GM12864 (cell line): ENCODE measurements around the gene POU3F3.

Experiments
- DNase-seq: peaks from one replicate; pipeline ENCODE4 v3.0.0-alpha.2; 2011; ENCODE audit warnings: low read depth
- H3K4me3 ChIP-seq: 2 replicates; pipeline ENCODE4 v1.5.1; 2011; ENCODE audit warnings: mild to moderate bottlenecking, low read depth, low read length, control low read depth
- CTCF ChIP-seq: IDR thresholded peaks from 2 replicates; pipeline ENCODE4 v1.5.1; 2011; ENCODE audit warnings: low read depth, mild to moderate bottlenecking, moderate library complexity, low read length, control low read depth, inconsistent platforms; ENCODE audit errors: missing control alignments

The POU3F3 gene

DNA sequence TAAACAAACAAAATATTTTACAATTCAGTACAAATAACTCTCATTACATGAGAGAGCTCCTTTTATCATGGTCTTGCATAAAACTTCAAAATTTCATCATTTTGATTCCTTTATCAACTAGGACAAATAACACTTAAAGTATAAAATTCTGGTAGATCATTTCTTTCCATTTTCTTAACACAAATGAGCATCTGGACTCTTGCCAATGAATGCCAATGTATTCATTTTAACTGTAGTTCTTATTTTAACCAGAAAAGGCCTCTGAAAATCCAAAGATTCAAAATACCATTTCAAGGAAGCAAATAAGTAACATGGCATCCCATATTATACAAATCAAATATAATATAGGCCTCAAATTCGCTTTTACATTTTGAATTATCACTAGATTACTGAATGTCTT is 13.8 kb upstream of the POU3F3 start:
- H3K4me3 ChIP-seq: no peak overlapping the region
- no peak for DNase-seq
- TF ChIP-seq CTCF: no peak

- no peak overlapping the region for H3K4me3 ChIP-seq
- TF ChIP-seq CTCF: no peak
- DNase-seq: no peak
These were observed 12.9 kb upstream of the POU3F3 start for GRCh38 chr2:104840893-104841585.

DNA sequence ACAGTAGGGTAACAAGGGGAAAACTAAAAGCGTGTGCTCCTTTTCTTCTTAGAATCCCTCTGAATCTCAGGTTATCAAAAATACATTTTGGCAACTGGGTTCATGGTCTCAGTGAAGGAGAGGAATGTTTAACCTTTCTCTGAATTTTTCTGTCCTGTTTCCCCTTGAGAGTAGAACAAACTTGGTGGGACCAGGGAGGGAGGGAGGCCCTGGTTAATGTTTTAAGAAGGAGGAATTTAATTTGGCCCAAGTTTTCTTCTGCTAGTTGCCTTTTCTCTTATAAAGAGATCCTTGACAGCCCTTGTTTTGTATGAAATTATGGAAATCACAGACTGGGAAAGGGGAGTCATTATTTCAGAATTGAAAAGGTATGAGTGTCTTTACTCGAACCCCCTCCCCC is 12.2 kb upstream of the POU3F3 start:
- TF ChIP-seq CTCF: no peak
- no peak for DNase-seq
- H3K4me3 ChIP-seq: no peak overlapping the region

DNA sequence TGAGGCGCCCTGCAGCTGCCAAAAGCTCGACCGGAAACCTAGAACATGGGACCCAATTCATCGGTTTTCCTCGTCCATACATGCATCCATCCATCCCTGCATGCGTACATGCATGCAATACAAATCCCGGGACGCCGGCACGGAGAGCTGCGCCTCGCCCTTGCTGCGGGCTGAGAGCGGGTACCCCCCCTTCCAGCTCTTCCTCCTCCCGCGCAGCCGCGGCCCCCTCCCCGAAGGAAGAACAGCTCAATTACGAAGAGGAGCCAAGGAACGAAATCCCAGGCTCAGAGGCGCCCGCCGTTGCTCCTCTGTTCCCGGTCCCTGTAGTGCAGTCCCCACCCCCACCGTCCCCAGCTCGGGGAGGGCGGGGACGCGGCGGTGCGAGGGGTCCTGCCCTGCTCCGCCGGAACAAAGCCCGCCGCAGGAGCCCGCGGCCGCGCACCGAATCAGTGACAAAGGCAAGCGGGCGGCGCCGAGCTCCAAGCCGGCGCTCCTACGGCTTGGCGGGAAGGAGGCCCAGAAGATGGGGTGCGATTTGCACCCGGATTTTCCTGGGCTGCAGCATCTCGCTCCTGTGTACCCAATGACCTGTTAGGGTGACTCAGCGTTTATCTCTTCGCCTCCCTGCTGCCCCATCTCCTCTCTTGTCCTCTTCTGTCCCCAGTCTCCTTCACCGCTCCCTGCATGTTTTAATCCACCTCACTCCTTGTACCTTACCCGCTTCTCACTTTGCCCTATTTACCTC is 8.9 kb upstream of the POU3F3 start:
- TF ChIP-seq CTCF: no peak
- DNase-seq: no peak
- no peak overlapping the region for H3K4me3 ChIP-seq

- H3K4me3 ChIP-seq: no peak overlapping the region
- no peak for DNase-seq
- TF ChIP-seq CTCF: no peak
These were observed 8.4 kb upstream of the POU3F3 start for GRCh38 chr2:104845552-104845931.

DNA sequence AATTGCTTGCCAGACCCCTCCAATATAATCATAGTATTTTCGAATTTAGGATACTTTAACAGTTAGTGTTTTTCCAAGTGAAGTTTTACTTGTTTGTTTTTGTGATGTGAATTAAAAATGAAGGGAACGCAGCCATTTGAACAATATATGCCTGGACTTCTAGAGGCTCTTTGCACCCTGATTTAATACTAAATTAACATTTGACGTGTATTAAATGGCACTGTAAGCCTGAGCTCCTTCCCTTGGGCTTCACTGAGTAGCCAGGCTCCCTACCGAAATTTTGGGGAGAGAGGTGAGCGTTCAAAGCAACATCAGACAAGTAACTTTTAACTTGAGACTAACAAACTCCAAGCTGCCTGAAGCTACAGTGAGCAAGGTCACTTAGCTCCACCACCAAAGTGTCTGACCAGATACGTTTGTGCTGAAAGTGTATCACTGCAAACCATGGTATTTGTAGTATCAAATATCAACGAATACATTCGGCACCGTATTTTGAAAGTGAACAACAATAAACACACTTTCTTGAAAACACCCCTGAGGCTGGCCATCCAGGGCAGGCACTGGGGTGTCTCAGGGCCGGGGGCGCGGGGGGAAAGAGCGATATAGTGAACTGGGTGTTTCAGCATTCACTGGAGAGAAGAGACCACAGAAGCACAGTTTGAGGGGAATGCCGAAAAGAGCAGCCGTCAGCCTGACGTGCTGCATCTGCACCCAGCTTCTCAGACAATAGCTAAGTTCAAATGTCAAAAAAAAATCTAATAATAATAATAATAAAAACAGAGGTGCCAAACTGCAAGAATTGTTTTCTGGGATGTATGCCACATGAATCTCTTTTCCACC is 7.7 kb upstream of the POU3F3 start:
- no peak for TF ChIP-seq CTCF
- DNase-seq: no peak
- no peak overlapping the region for H3K4me3 ChIP-seq
